ENCODE data around the gene RFX3. TPM values are rescaled to one million over a fixed set of nuclear protein-coding genes. Genes with fewer than 3 reads are reported as not detected.

Gene RFX3
- total RNA-seq, 1 experiment from 2014 or later = 4.5 TPM

GRCh38 chr9:3193791-3194190 is 332.0 kb downstream of the RFX3 start:
- intact Hi-C loops (cut with micrococcal nuclease) = no loop called here
- ATAC-seq = no peak
- no peak for DNase-seq
- no peak overlapping the region for H3K4me2 ChIP-seq (ENCODE audit: low read length)
- H3F3A ChIP-seq (ENCODE audit: low read length, unreplicated experiment) = no peaks in the 10 kb centered on the region
- H3K9me3 ChIP-seq (ENCODE audit: low read length) = no peaks in the 10 kb centered on the region
- TF ChIP-seq EZH2phosphoT487 (IDR thresholded peaks at IDR 0.05; ENCODE audit: borderline replicate concordance, low read length) (no peak), EZH2 (IDR thresholded peaks at IDR 0.05; ENCODE audit: low read length, unreplicated experiment) (no peak), CTCF (conservative IDR thresholded peaks at IDR 0.05; ENCODE audit: low read depth, low read length) (no peak)
- no peak overlapping the region for H3K9ac ChIP-seq (ENCODE audit: low read length)
- no peaks in the 10 kb centered on the region for H3K9me2 ChIP-seq (replicated peaks; ENCODE audit: low read length)
- ChIA-PET CTCF (no interaction called here), POLR2A (ENCODE audit: unreplicated experiment) (no interaction called here)
- peaks cover 45% of the 10 kb centered on the region; the same call in 1 of the 2 replicates for H3K27me3 ChIP-seq (ENCODE audit: low read length)
- H2AFZ ChIP-seq (ENCODE audit: low read length) = no peak overlapping the region
- H3K79me2 ChIP-seq (ENCODE audit: low read length) = no peaks in the 10 kb centered on the region
- H4K20me1 ChIP-seq (ENCODE audit: low read length) = no peaks in the 10 kb centered on the region
- no TSS peak for BruUV-seq (replicated peaks)
- H3K27ac ChIP-seq (ENCODE audit: low read length) = no peak overlapping the region
- H3K4me1 ChIP-seq (ENCODE audit: insufficient read depth, low read length) = no peaks in the 10 kb centered on the region
- no peaks in the 10 kb centered on the region for H3K36me3 ChIP-seq (ENCODE audit: low read depth, low read length)
- H3K4me3 ChIP-seq (ENCODE audit: low read length) = no peak overlapping the region

- no peak overlapping the region for H3K4me3 ChIP-seq (ENCODE audit: low read length)
- ATAC-seq = no peak
- H3F3A ChIP-seq (ENCODE audit: low read length, unreplicated experiment) = no peaks in the 10 kb centered on the region
- BruUV-seq (replicated peaks) = no TSS peak
- no peaks in the 10 kb centered on the region for H4K20me1 ChIP-seq (ENCODE audit: low read length)
- no peak overlapping the region for H2AFZ ChIP-seq (ENCODE audit: low read length)
- no peaks in the 10 kb centered on the region for H3K9me3 ChIP-seq (ENCODE audit: low read length)
- no peak overlapping the region for H3K9ac ChIP-seq (ENCODE audit: low read length)
- H3K79me2 ChIP-seq (ENCODE audit: low read length) = no peaks in the 10 kb centered on the region
- no peak for DNase-seq
- ChIA-PET CTCF (interaction anchor here (0.6 kb wide), 1 partner anchor 39 kb away, joined by 3 read pairs; no protein-coding TSS in a partner anchor), POLR2A (ENCODE audit: unreplicated experiment) (no interaction called here)
- H3K27me3 ChIP-seq (ENCODE audit: low read length) = peaks cover 43% of the 10 kb centered on the region; the same call in 1 of the 2 replicates
- no peaks in the 10 kb centered on the region for H3K36me3 ChIP-seq (ENCODE audit: low read depth, low read length)
- no peak for TF ChIP-seq EZH2phosphoT487 (IDR thresholded peaks at IDR 0.05; ENCODE audit: borderline replicate concordance, low read length)
- no peak for TF ChIP-seq EZH2 (IDR thresholded peaks at IDR 0.05; ENCODE audit: low read length, unreplicated experiment)
- no peak for TF ChIP-seq CTCF (conservative IDR thresholded peaks at IDR 0.05; ENCODE audit: low read depth, low read length)
- H3K4me2 ChIP-seq (ENCODE audit: low read length) = no peak overlapping the region
- intact Hi-C loops (cut with micrococcal nuclease) = no loop called here
- H3K27ac ChIP-seq (ENCODE audit: low read length) = no peak overlapping the region
- no peaks in the 10 kb centered on the region for H3K4me1 ChIP-seq (ENCODE audit: insufficient read depth, low read length)
- no peaks in the 10 kb centered on the region for H3K9me2 ChIP-seq (replicated peaks; ENCODE audit: low read length)
These were observed 334.1 kb downstream of the RFX3 start for GRCh38 chr9:3191715-3192114.

GRCh38 chr9:3189113-3189861 is 336.5 kb downstream of the RFX3 start:
- no peak overlapping the region for H3K4me3 ChIP-seq (ENCODE audit: low read length)
- CTCF ChIA-PET = no interaction called here

More at GRCh38 chr9:3189113-3189861, 336.5 kb downstream of the RFX3 start:
- Histone ChIP-seq H3K9me2 (replicated peaks; ENCODE audit: low read length) (no peaks in the 10 kb centered on the region), H3K9me3 (ENCODE audit: low read length) (no peaks in the 10 kb centered on the region), H3F3A (ENCODE audit: low read length, unreplicated experiment) (no peaks in the 10 kb centered on the region), H3K4me1 (ENCODE audit: insufficient read depth, low read length) (no peaks in the 10 kb centered on the region), H4K20me1 (ENCODE audit: low read length) (no peaks in the 10 kb centered on the region), H3K27me3 (ENCODE audit: low read length) (peaks cover 50% of the 10 kb centered on the region; the same call in 1 of the 2 replicates), H2AFZ (ENCODE audit: low read length) (no peak overlapping the region), H3K27ac (ENCODE audit: low read length) (no peak overlapping the region), H3K79me2 (ENCODE audit: low read length) (no peaks in the 10 kb centered on the region), H3K9ac (ENCODE audit: low read length) (no peak overlapping the region), H3K4me2 (ENCODE audit: low read length) (no peak overlapping the region), H3K36me3 (ENCODE audit: low read depth, low read length) (no peaks in the 10 kb centered on the region)
- POLR2A ChIA-PET (ENCODE audit: unreplicated experiment) = no interaction called here
- ATAC-seq (no peak), DNase-seq (no peak)
- no TSS peak for BruUV-seq (replicated peaks)
- intact Hi-C loops (cut with micrococcal nuclease) = no loop called here
- no peak for TF ChIP-seq EZH2phosphoT487 (IDR thresholded peaks at IDR 0.05; ENCODE audit: borderline replicate concordance, low read length)
- TF ChIP-seq CTCF (conservative IDR thresholded peaks at IDR 0.05; ENCODE audit: low read depth, low read length) = no peak
- TF ChIP-seq EZH2 (IDR thresholded peaks at IDR 0.05; ENCODE audit: low read length, unreplicated experiment) = no peak
